Coronary artery (tissue), 2 donors: ENCODE results near the gene SPATA21.
A peak's percentile ranks its signal among the peaks of the same experiment; 100 is the strongest.

Experiments used
- DNase-seq: peaks from one replicate; pipeline ENCODE4 v3.0.0-alpha.2; 2017; ENCODE audit warnings: low spot score
- H3K27ac ChIP-seq, 2 donors: fragments of 200-600 bp; sonication (generic); one replicate each; pipeline ENCODE4 v1.5.1; 2016 to 2019
- H3K4me3 ChIP-seq: fragments of 200-600 bp; sonication (generic); 2 replicates; pipeline ENCODE4 v1.5.1; 2016; ENCODE audit warnings: mild to moderate bottlenecking, moderate library complexity
- TF ChIP-seq, protein P1 (sequence below): fragments of 200-600 bp; sonication (generic); IDR thresholded peaks from one replicate; pipeline ENCODE4 v1.5.1; 2019; ENCODE audit warnings: antibody characterized with exemption

The SPATA21 gene

DNA sequence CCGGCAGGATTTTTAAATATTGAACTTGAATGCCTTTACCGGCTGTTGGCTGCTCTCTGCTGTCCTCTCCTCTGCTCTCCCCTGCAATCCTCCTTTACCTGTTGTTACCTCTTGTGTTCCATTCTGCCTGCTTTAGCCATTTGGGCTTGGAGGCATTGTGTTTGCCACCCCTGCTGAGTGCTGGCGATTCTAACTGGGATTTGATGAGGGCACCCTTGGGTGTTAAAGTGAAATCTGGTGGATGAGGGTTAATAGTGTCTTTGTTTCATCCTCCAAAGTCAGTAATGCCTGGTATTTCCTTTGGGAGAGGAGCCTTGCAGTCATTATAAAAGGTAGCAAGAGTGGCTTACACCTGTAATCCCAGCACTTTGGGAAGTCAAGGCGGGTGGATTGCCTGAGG, 60.3 kb downstream of the SPATA21 start:
- TF ChIP-seq, protein P1, sequence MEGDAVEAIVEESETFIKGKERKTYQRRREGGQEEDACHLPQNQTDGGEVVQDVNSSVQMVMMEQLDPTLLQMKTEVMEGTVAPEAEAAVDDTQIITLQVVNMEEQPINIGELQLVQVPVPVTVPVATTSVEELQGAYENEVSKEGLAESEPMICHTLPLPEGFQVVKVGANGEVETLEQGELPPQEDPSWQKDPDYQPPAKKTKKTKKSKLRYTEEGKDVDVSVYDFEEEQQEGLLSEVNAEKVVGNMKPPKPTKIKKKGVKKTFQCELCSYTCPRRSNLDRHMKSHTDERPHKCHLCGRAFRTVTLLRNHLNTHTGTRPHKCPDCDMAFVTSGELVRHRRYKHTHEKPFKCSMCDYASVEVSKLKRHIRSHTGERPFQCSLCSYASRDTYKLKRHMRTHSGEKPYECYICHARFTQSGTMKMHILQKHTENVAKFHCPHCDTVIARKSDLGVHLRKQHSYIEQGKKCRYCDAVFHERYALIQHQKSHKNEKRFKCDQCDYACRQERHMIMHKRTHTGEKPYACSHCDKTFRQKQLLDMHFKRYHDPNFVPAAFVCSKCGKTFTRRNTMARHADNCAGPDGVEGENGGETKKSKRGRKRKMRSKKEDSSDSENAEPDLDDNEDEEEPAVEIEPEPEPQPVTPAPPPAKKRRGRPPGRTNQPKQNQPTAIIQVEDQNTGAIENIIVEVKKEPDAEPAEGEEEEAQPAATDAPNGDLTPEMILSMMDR = no peak
- DNase-seq = no peak
- Histone ChIP-seq H3K27ac (peak overlapping the region in 1 of 2 donors; percentile 63), H3K4me3 (no peak overlapping the region)

DNA sequence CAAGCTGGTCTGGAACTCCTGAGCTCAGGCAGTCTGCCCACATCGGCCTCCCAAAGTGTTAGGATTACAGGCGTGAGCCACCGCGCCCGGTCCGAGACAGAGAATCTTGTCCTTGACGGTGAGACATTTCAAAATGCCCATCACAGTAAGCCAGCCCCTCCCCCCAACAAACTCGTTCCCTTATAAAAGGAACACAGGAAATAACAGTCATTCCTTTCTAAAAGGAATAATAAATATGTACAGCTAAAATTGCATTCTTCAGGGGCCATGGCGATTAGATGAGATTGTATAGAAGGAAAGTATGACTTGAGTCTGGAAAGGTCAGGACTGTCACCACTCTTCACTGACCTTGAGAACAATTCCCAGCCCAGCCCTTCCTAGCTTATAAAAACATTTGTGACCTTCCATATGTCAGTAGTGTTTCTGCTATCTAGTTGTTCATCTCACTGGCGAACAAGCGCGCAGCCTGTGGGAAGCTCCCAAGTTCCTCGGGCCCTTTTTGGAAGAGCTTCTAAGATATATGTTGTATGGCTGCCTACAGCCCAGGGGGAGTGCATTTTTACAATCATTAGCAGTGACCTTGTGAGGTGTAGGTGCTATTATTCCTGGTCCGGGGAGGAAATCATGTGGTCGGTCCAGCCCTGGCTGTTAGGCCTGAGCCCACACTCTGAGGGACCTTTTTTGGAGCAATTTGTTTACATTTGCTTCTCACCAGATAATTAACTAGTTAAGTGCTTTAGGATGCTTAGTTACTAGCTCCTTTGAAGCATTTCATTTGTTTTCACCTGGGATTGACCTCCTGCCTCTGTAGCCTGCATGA, 61.5 kb downstream of the SPATA21 start:
- H3K27ac ChIP-seq = peak overlapping the region; percentile 52 to 74
- DNase-seq = no peak
- TF ChIP-seq, protein P1 = no peak
- H3K4me3 ChIP-seq = peak overlapping the region; percentile 49

DNA sequence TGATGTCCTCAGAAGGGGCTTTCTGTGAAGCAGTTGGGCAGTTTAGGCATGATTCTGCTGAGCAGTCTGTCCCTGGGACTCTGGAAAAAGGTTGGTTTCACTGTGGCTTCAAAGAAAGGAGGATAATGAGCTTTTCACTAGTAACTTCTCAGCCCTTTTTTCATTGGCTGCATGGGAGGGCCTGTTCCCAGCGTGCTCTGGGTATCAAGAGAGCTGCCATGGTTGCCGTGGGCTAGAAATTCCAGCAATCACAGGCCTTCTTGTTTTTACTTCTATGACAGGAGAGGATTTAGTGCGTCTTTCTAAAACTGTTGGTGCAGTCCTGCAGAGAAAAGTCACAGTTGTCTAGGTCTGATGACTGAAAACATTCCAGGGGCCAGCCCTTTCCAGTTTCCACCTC, 63.0 kb downstream of the SPATA21 start:
- TF ChIP-seq, protein P1 = no peak
- DNase-seq = no peak
- H3K27ac ChIP-seq = peak overlapping the region in 1 of 2 donors; percentile 30
- H3K4me3 ChIP-seq = no peak overlapping the region

DNA sequence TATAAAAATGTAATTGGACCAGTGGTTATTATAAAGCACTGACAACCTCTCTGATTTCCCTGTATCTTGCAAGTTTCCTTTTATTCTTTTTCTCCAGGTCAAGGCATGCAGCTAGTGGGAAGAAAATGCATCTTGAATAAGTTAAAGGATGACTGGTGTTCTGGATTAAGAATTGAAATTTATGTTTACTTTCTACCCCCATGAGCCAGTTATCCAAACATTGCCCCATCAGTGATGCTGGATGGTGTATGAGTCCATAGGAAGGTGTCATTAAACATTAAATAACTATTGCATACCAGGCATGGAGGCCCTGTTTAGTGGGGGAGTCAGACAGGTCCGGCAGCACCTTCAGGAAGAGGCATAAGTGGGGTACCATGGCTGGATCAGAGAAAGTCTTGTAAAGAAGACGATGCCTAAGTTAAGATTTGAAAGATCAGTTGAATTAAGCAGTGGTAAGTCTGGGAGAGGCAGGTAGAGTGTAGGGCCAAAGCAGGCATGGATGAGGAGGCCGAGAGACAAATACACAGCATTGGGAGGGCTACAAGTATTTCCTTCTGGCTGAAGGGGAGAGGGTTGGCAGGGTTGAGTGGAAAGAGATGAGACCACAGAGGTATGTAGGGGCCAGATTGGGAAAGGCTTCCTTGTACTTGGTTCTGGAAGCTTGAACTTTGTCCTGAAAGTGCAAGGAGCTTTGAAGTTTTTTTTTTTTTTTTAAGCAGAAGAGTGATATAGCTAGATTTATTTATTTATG, 64.5 kb downstream of the SPATA21 start:
- Histone ChIP-seq H3K27ac (no peak overlapping the region), H3K4me3 (no peak overlapping the region)
- TF ChIP-seq, protein P1 = no peak
- no peak for DNase-seq

DNA sequence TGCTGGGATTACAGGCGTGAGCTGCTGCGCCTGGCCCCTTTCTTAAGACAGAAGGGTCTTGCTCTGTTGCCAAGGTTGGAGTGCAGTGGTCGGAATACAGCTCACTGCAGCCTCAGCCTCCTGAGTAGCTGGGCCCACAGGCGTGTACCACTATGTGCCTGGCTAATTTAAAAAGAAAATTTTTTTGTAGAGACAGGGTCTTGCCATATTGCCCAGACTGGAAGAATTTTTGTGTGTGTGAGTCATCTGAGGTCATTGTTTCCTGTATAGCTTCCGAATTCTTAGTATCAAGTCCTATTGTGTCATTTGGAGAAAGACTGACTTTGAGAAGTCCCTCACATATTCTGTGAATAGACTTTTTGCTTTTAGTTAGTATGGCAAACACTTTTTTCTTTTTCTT, 65.5 kb downstream of the SPATA21 start:
- Histone ChIP-seq H3K4me3 (no peak overlapping the region), H3K27ac (no peak overlapping the region)
- TF ChIP-seq, protein P1 = no peak
- no peak for DNase-seq

DNA sequence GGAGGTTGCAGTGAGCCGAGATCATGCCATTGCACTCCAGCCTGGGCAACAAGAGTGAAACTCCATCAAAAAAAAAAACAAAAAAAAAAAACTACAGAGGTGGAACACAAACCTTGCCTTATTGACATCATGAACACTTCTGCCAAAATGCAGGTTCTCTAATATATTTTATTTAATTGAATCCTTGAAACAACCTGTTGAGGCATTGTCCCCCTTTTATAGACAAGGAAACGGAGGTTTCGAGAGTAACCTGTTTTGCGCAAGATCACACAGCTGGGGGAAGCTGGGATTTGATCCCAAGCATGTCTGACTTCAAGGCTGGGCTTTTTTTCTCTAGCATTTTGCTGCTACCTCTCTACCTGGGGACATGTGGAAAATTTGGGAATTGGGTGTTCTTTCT, 67.4 kb downstream of the SPATA21 start:
- Histone ChIP-seq H3K4me3 (no peak overlapping the region), H3K27ac (no peak overlapping the region)
- no peak for DNase-seq
- TF ChIP-seq, protein P1 = no peak
